HL-60/S4 (cell line): ENCODE measurements around the gene SNRNP25.
"Not testable (repeated sequence)": the region's sequence is repeated elsewhere in the genome, so short reads cannot be mapped to it uniquely, and the experiment has no call there.

ENCODE experiments used
- in situ Hi-C: fragments of 300-500 bp; cut with MboI; formaldehyde crosslinking; loops from 2 replicates; pipeline ENCODE4 v1.14.3; 2022; ENCODE audit warnings: low sequenced_read_pairs

Gene SNRNP25

GRCh38 chr16:41439-42068 is 12.1 kb upstream of the SNRNP25 start:
- in situ Hi-C loops, result no loop called here

GRCh38 chr16:42069-42457 is 11.6 kb upstream of the SNRNP25 start:
- in situ Hi-C loops, result no loop called here

- in situ Hi-C loops, result no loop called here
Measured at GRCh38 chr16:42691-43090, 10.9 kb upstream of the SNRNP25 start.

GRCh38 chr16:43294-43693 is 10.3 kb upstream of the SNRNP25 start:
- in situ Hi-C loops, result no loop called here

- in situ Hi-C loops, result no loop called here
Measured at GRCh38 chr16:44655-45054, 9.0 kb upstream of the SNRNP25 start.

GRCh38 chr16:45454-45853 is 8.2 kb upstream of the SNRNP25 start:
- in situ Hi-C loops, result no loop called here

GRCh38 chr16:46510-46909 is 7.1 kb upstream of the SNRNP25 start:
- in situ Hi-C loops, result not testable (repeated sequence)

GRCh38 chr16:47234-47633 is 6.4 kb upstream of the SNRNP25 start:
- in situ Hi-C loops, result no loop called here

GRCh38 chr16:50769-51591 is 2.6 kb upstream of the SNRNP25 start:
- in situ Hi-C loops, result no loop called here

- in situ Hi-C loops, result no loop called here
Measured at GRCh38 chr16:54237-54581, 581 bp downstream of the SNRNP25 start.

GRCh38 chr16:55571-56136 is 2.0 kb downstream of the SNRNP25 start:
- in situ Hi-C loops, result no loop called here

GRCh38 chr16:56231-56927 is 2.8 kb downstream of the SNRNP25 start:
- in situ Hi-C loops, result no loop called here

- in situ Hi-C loops, result no loop called here
Measured at GRCh38 chr16:57711-58110, 4.1 kb downstream of the SNRNP25 start.

GRCh38 chr16:58491-59439 is 5.1 kb downstream of the SNRNP25 start:
- in situ Hi-C loops, result no loop called here

GRCh38 chr16:59440-60059 is 5.9 kb downstream of the SNRNP25 start:
- in situ Hi-C loops, result no loop called here

GRCh38 chr16:60166-60565 is 6.5 kb downstream of the SNRNP25 start:
- in situ Hi-C loops, result no loop called here

- in situ Hi-C loops, result no loop called here
Measured at GRCh38 chr16:60929-61878, 7.6 kb downstream of the SNRNP25 start.

GRCh38 chr16:61879-62281 is 8.3 kb downstream of the SNRNP25 start:
- in situ Hi-C loops, result no loop called here
